HG03354 (cell line): ENCODE measurements around the gene LRRC26.

Source experiments
- ATAC-seq: cut with Tn5 transposase; IDR thresholded peaks from one replicate; pipeline ENCODE4 v1.9.1; 2021; ENCODE audit warnings: mild to moderate bottlenecking; ENCODE audit not compliant: unreplicated experiment, poor library complexity, severe bottlenecking

Gene LRRC26

GRCh38 chr9:137168904-137169856 is 671 bp downstream of the LRRC26 start:
- no peak for ATAC-seq

- ATAC-seq = no peak
These were observed 1.3 kb downstream of the LRRC26 start for GRCh38 chr9:137168573-137168903.

- no peak for ATAC-seq
These were observed 1.9 kb downstream of the LRRC26 start for GRCh38 chr9:137167747-137168572.

- ATAC-seq = no peak
These were observed 2.5 kb downstream of the LRRC26 start for GRCh38 chr9:137167277-137167746.

- ATAC-seq = no peak
These were observed 3.2 kb downstream of the LRRC26 start for GRCh38 chr9:137166380-137167229.

GRCh38 chr9:137165250-137165836 is 4.5 kb downstream of the LRRC26 start:
- ATAC-seq = no peak

- ATAC-seq = no peak
These were observed 5.2 kb downstream of the LRRC26 start for GRCh38 chr9:137164370-137165249.

- no peak for ATAC-seq
These were observed 6.0 kb downstream of the LRRC26 start for GRCh38 chr9:137163805-137164204.

GRCh38 chr9:137163365-137163715 is 6.5 kb downstream of the LRRC26 start:
- ATAC-seq = no peak

- no peak for ATAC-seq
These were observed 7.1 kb downstream of the LRRC26 start for GRCh38 chr9:137162505-137163364.

GRCh38 chr9:137161558-137162486 is 8.0 kb downstream of the LRRC26 start:
- ATAC-seq = no peak

- no peak for ATAC-seq
These were observed 8.9 kb downstream of the LRRC26 start for GRCh38 chr9:137160716-137161557.

- ATAC-seq = no peak
These were observed 9.8 kb downstream of the LRRC26 start for GRCh38 chr9:137160054-137160425.

- ATAC-seq = no peak
These were observed 10.5 kb downstream of the LRRC26 start for GRCh38 chr9:137159105-137160053.

- no peak for ATAC-seq
These were observed 11.2 kb downstream of the LRRC26 start for GRCh38 chr9:137158625-137159024.
